A549 treated with Mapracorat at 1 μM for 4 hours (cell line): Measurements from ENCODE around the gene RIMBP3B. TPM values are rescaled to one million over a fixed set of nuclear protein-coding genes. Genes with fewer than 3 reads are reported as not detected.

ENCODE experiments used
- total RNA-seq: library from RNA; stranded (reverse); fragments of 200-300 nt; extraction: Qiagen RNA extraction; gene quantifications from 5 replicates; pipeline ENCODE4 v1.2.3, GENCODE V29; 2022

The RIMBP3B gene
- total RNA-seq, result 0.26 to 0.71 TPM (median 0.35 TPM) in 5 replicates

GRCh38 chr22:21383701-21384467, at the start of gene RIMBP3B:
Gene RIMBP3B (plus strand): TSS chr22:21383751. CDS start chr22:21383859, 108 bp downstream.

GRCh38 chr22:21417227-21417746, 33.7 kb downstream of the RIMBP3B start, which contains the start of gene HIC2:
Gene HIC2 (plus strand): TSS chr22:21417371. CDS start chr22:21442832, 25,461 bp downstream.

Other genes starting within 250 kb of the RIMBP3B start
- 2.3 to 3.2 TPM (median 2.9 TPM) in 5 replicates for gene HIC2, start 33.6 kb downstream of the RIMBP3B start, total RNA-seq
- 0.37 to 1.4 TPM (median 0.79 TPM) in 5 replicates for gene TMEM191C, start 83.6 kb downstream of the RIMBP3B start, total RNA-seq
- gene RIMBP3C, start 167.7 kb downstream of the RIMBP3B start, total RNA-seq, result 0.13 to 0.22 TPM (median 0.15 TPM) in 4 of 5 replicates, not detected in the other
- gene UBE2L3, start 184.0 kb downstream of the RIMBP3B start, total RNA-seq, result 60.6 to 77.4 TPM (median 62.9 TPM) in 5 replicates
- 32.3 to 59.5 TPM (median 54.4 TPM) in 5 replicates for gene YDJC, start 246.3 kb downstream of the RIMBP3B start, total RNA-seq
- 0.06 to 0.13 TPM (median 0.06 TPM) in 3 of 5 replicates, not detected in the others for gene CCDC116, start 249.0 kb downstream of the RIMBP3B start, total RNA-seq